Fibroblast of lung (primary cell): ENCODE results near the gene FANCM. TPM values are rescaled to one million over a fixed set of nuclear protein-coding genes. Genes with fewer than 3 reads are reported as not detected.

Experiments used
- DNase-seq, 2 donors: peaks; one replicate each; pipeline versions ENCODE4 v3.0.0 to v3.0.0-alpha.2; 2010; ENCODE audit warnings: low read depth in 2 of 2
- H2AFZ ChIP-seq: 2 replicates; pipeline ENCODE4 v1.5.1; 2012; ENCODE audit warnings: low read length, control low read depth, inconsistent platforms
- H3K27ac ChIP-seq: 2 replicates; pipeline ENCODE4 v1.5.1; 2011; ENCODE audit warnings: low read length, control low read depth; ENCODE audit not compliant: insufficient read depth
- H3K27me3 ChIP-seq: 2 replicates; pipeline ENCODE4 v1.5.1; 2011; ENCODE audit warnings: mild to moderate bottlenecking, low read length; ENCODE audit not compliant: control insufficient read depth, insufficient read depth
- H3K36me3 ChIP-seq: 2 replicates; pipeline ENCODE4 v1.5.1; 2011; ENCODE audit warnings: low read length; ENCODE audit not compliant: control insufficient read depth, insufficient read depth
- H3K4me1 ChIP-seq: 2 replicates; pipeline ENCODE4 v1.5.1; 2011; ENCODE audit warnings: low read length; ENCODE audit not compliant: control insufficient read depth, insufficient read depth; ENCODE audit errors: extremely low read depth
- H3K4me2 ChIP-seq: 2 replicates; pipeline ENCODE4 v1.5.1; 2011; ENCODE audit warnings: low read length, control low read depth; ENCODE audit not compliant: insufficient read depth; ENCODE audit errors: extremely low read depth
- H3K4me3 ChIP-seq, 4 experiments: fragments of 200-600 bp in 1 of 4; sonication (generic) in 1 of 4; replicated peaks in 1 of 4; 2 replicates each; pipeline ENCODE4 v1.5.1; 2011 to 2016; ENCODE audit warnings: low read length in 4 of 4, low read depth in 3 of 4, mild to moderate bottlenecking in 3 of 4, control low read depth in 2 of 4, inconsistent platforms in 1 of 4, mixed read lengths in 1 of 4; ENCODE audit not compliant: insufficient read depth in 1 of 4; ENCODE audit errors: control extremely low read depth in 1 of 4
- H3K79me2 ChIP-seq: 2 replicates; pipeline ENCODE4 v1.5.1; 2012; ENCODE audit warnings: mild to moderate bottlenecking, low read length, inconsistent platforms; ENCODE audit not compliant: control insufficient read depth, insufficient read depth
- H3K9ac ChIP-seq: 2 replicates; pipeline ENCODE4 v1.5.1; 2011; ENCODE audit warnings: mild to moderate bottlenecking, low read length, control low read depth; ENCODE audit not compliant: insufficient read depth
- H3K9me3 ChIP-seq: 2 replicates; pipeline ENCODE4 v1.5.1; 2012; ENCODE audit warnings: low read depth, low read length; ENCODE audit not compliant: control insufficient read depth, insufficient read depth
- H4K20me1 ChIP-seq: 2 replicates; pipeline ENCODE4 v1.5.1; 2011; ENCODE audit warnings: low read length; ENCODE audit not compliant: control insufficient read depth, insufficient read depth; ENCODE audit errors: extremely low read depth
- EZH2 ChIP-seq: IDR thresholded peaks from 2 replicates; pipeline ENCODE4 v1.5.1; 2012; ENCODE audit warnings: low read length, control low read depth, mild to moderate bottlenecking; ENCODE audit errors: missing control alignments
- polyA minus RNA-seq: library from RNA; depleted of rRNA, polyadenylated mRNA; stranded (reverse); fragments of >200 nt; gene quantifications from 2 replicates; pipeline ENCODE4 v1.2.3, GENCODE V29; 2011; ENCODE audit warnings: low replicate concordance
- polyA plus RNA-seq, 2 donors: library from polyadenylated mRNA; depleted of rRNA in 1 of 2; stranded (reverse) in 1 of 2; unstranded in 1 of 2; fragments of >200 nt; gene quantifications; 2 replicates each; pipeline ENCODE4 v1.2.1, GENCODE V29; 2011 to 2012; ENCODE audit warnings: missing spikeins in 1 of 2
- total RNA-seq: library from RNA; depleted of rRNA; stranded (reverse); fragments of >200 nt; gene quantifications from 2 replicates; pipeline ENCODE4 v1.2.1, GENCODE V29; 2014
- TF ChIP-seq, protein P1 (sequence below), 2 donors: IDR thresholded peaks in 1 of 2; conservative IDR thresholded peaks in 1 of 2; 1 replicate in 1 of 2; 2 replicates in 1 of 2; pipeline ENCODE4 v1.5.1; 2011 to 2012; ENCODE audit warnings: low read length in 2 of 2, control low read depth in 1 of 2, inconsistent platforms in 1 of 2, low read depth in 1 of 2, mild to moderate bottlenecking in 1 of 2

FANCM gene
- 3.1 and 4.3 TPM in 2 replicates for total RNA-seq
- polyA plus RNA-seq, result 2.2 and 3.5 TPM in 2 replicates
- 1.5 and 2.3 TPM in 2 replicates for polyA plus RNA-seq (2012)
- 0.94 and 4.9 TPM in 2 replicates for polyA minus RNA-seq

- Histone ChIP-seq H3K9me3 (no peaks in the 10 kb centered on the region), H3K4me2 (peak within 1 kb of the TSS; percentile 84)
- TF ChIP-seq EZH2, result no peak
- TF ChIP-seq, protein P1, sequence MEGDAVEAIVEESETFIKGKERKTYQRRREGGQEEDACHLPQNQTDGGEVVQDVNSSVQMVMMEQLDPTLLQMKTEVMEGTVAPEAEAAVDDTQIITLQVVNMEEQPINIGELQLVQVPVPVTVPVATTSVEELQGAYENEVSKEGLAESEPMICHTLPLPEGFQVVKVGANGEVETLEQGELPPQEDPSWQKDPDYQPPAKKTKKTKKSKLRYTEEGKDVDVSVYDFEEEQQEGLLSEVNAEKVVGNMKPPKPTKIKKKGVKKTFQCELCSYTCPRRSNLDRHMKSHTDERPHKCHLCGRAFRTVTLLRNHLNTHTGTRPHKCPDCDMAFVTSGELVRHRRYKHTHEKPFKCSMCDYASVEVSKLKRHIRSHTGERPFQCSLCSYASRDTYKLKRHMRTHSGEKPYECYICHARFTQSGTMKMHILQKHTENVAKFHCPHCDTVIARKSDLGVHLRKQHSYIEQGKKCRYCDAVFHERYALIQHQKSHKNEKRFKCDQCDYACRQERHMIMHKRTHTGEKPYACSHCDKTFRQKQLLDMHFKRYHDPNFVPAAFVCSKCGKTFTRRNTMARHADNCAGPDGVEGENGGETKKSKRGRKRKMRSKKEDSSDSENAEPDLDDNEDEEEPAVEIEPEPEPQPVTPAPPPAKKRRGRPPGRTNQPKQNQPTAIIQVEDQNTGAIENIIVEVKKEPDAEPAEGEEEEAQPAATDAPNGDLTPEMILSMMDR (conservative IDR thresholded peaks at IDR 0.05 in 1 of 2, IDR thresholded peaks at IDR 0.05 in 1 of 2; ENCODE audit: low read depth in 1 of 2, low read length in 2 of 2), result no peak
Measured at GRCh38 chr14:45135659-45136395, at the start of gene FANCM. Gene FANCM (plus strand): TSS chr14:45135930. CDS start chr14:45136032, 102 bp downstream.

DNA sequence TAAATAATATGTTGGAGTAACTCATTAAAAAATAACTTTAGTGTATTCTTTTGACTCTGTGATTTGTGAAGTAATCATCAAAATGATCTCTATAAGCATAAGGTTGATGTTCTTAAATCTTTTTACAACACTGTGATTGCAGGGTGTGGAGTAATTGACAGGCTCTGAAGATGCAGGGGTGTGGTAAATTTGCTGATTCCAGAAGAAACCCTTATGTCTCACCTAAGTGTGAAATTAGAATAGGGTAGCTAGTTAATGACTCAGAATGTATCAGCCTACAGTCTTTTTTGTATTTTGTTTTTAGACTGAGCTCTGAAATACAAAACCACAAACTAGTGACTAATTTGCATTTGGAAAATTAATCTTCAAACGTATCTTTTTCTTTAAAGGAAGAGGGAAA, 45.9 kb upstream of the FANCM start:
- H3K4me3 ChIP-seq, result no peak overlapping the region

More at GRCh38 chr14:45135659-45136395, at the start of gene FANCM:
- Histone ChIP-seq H3K27me3 (no peaks in the 10 kb centered on the region), H3K4me1 (no peaks in the 10 kb centered on the region), H2AFZ (peak within 1 kb of the TSS; percentile 93), H3K9ac (peak within 1 kb of the TSS; percentile 64), H3K4me3 (peak within 1 kb of the TSS; percentile 81 to 95 (median 86)), H4K20me1 (no peaks in the 10 kb centered on the region), H3K27ac (peak within 1 kb of the TSS; percentile 88), H3K79me2 (peaks cover 55% of the 10 kb centered on the region), H3K36me3 (no peaks in the 10 kb centered on the region)
- DNase-seq, result peak; percentile 97 to 99

GRCh38 chr14:45091710-45092109, 44.0 kb upstream of the FANCM start:
- H3K4me3 ChIP-seq, result no peak overlapping the region
- H3K9me3 ChIP-seq, result no peaks in the 10 kb centered on the region
- H3K36me3 ChIP-seq, result peaks cover 3% of the 10 kb centered on the region
- DNase-seq, result peak; percentile 19 to 58
- peaks cover 2% of the 10 kb centered on the region for H4K20me1 ChIP-seq
- H3K27me3 ChIP-seq, result no peaks in the 10 kb centered on the region
- no peak overlapping the region for H3K4me2 ChIP-seq
- no peak overlapping the region for H3K27ac ChIP-seq
- H3K4me1 ChIP-seq, result no peaks in the 10 kb centered on the region
- H3K79me2 ChIP-seq, result peaks cover 79% of the 10 kb centered on the region
- no peak overlapping the region for H2AFZ ChIP-seq
- H3K9ac ChIP-seq, result no peak overlapping the region
- TF ChIP-seq EZH2, result no peak
- TF ChIP-seq, protein P1 (conservative IDR thresholded peaks at IDR 0.05 in 1 of 2, IDR thresholded peaks at IDR 0.05 in 1 of 2; ENCODE audit: low read depth in 1 of 2, low read length in 2 of 2), result no peak

More for the DNA sequence above, 45.9 kb upstream of the FANCM start:
- Histone ChIP-seq H3K9me3 (no peaks in the 10 kb centered on the region), H3K36me3 (no peaks in the 10 kb centered on the region), H2AFZ (no peak overlapping the region), H3K79me2 (peaks cover 94% of the 10 kb centered on the region), H3K27me3 (no peaks in the 10 kb centered on the region), H3K4me2 (peak overlapping the region; percentile 42), H3K4me1 (no peaks in the 10 kb centered on the region), H4K20me1 (peaks cover 2% of the 10 kb centered on the region), H3K9ac (no peak overlapping the region), H3K27ac (no peak overlapping the region)
- TF ChIP-seq EZH2, result no peak
- TF ChIP-seq, protein P1 (conservative IDR thresholded peaks at IDR 0.05 in 1 of 2, IDR thresholded peaks at IDR 0.05 in 1 of 2; ENCODE audit: low read depth in 1 of 2, low read length in 2 of 2), result no peak
- DNase-seq, result peak; percentile 32 to 75
